ENCODE data around the gene GPR42. TPM values are rescaled to one million over a fixed set of nuclear protein-coding genes. Genes with fewer than 3 reads are reported as not detected.

GPR42 gene
- total RNA-seq, 1 experiment from 2014 or later, result not detected

DNA sequence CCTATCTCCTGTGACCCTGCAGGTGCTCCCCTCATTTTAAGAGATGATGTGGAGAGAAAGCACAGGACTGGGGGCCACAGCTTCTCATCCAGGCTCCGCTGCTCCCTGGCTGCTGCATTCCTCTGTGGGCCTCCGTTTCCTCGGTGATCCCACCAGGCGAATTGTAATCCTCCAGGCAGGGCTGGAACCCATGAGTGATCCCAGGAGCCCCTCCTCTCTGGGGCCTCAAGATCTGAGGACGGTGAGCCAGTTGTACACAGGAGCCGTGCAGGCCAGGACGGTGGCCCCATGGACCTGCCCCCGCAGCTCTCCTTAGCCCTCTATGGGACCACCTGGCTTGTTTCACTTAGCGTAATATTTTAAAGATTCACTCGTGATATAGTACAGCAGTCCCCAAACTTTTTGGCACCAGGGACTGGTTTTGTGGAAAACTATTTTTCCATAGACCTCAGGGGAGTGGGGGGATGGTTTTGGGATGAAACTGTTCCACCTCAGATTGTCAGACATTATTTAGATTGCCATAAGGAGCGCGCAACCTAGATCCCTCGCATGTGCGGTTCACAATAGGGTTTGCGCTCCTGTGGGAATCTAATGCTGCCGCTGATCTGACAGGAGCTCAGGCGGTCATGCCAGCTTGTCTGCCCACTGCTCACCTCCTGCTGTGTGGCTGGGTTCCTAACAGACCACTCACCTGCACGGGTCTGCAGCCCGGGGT is 7.0 kb upstream of the GPR42 start:
- Mint-ChIP-seq H3K27me3 (ENCODE audit: insufficient read depth, unreplicated experiment) (peaks cover 81% of the 10 kb centered on the region), H3K36me3 (ENCODE audit: insufficient read depth, unreplicated experiment) (no peaks in the 10 kb centered on the region), H3K4me3 (ENCODE audit: unreplicated experiment) (no peak overlapping the region), H3K9me3 (ENCODE audit: unreplicated experiment) (no peaks in the 10 kb centered on the region), H3K27ac (ENCODE audit: low read depth, unreplicated experiment) (no peak overlapping the region), H3K4me1 (ENCODE audit: insufficient read depth, unreplicated experiment) (no peaks in the 10 kb centered on the region)
- TF ChIP-seq, protein P1, sequence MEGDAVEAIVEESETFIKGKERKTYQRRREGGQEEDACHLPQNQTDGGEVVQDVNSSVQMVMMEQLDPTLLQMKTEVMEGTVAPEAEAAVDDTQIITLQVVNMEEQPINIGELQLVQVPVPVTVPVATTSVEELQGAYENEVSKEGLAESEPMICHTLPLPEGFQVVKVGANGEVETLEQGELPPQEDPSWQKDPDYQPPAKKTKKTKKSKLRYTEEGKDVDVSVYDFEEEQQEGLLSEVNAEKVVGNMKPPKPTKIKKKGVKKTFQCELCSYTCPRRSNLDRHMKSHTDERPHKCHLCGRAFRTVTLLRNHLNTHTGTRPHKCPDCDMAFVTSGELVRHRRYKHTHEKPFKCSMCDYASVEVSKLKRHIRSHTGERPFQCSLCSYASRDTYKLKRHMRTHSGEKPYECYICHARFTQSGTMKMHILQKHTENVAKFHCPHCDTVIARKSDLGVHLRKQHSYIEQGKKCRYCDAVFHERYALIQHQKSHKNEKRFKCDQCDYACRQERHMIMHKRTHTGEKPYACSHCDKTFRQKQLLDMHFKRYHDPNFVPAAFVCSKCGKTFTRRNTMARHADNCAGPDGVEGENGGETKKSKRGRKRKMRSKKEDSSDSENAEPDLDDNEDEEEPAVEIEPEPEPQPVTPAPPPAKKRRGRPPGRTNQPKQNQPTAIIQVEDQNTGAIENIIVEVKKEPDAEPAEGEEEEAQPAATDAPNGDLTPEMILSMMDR (IDR thresholded peaks at IDR 0.05; ENCODE audit: unreplicated experiment), result no peak
- intact Hi-C loops (cut with micrococcal nuclease), result no loop called here
- ChIA-PET CTCF (interaction anchor here (0.7 to 1.2 kb wide), 2 partner anchors 131 to 631 kb away, joined by 3 to 6 read pairs; no protein-coding TSS in a partner anchor), POLR2A (no interaction called here)
- no peak for DNase-seq (ENCODE audit: unreplicated experiment)
- no TSS peak for BruUV-seq (replicated peaks)

DNA sequence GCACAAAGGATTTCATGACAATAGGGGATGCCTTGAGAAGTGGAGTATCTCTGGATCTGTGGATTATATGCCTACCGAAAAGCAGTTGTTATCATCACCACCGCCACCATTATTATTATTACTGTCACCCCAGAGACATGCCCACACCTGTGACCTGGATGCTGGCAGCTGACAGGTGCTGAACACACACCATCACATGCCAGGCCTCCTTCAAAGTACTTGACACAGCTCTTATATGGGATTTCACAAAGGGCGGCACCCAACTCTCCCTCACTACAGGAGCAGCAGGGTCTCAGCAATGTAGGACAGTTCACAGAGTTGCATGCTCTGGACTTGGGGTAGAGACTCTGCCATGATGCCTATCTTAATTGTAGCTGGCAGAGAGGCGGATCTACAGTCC is 5.6 kb upstream of the GPR42 start:
- POLR2A ChIA-PET, result no interaction called here
- Mint-ChIP-seq H3K27me3 (ENCODE audit: insufficient read depth, unreplicated experiment) (peaks cover 96% of the 10 kb centered on the region), H3K9me3 (ENCODE audit: unreplicated experiment) (no peaks in the 10 kb centered on the region), H3K36me3 (ENCODE audit: insufficient read depth, unreplicated experiment) (no peaks in the 10 kb centered on the region), H3K27ac (ENCODE audit: low read depth, unreplicated experiment) (no peak overlapping the region), H3K4me1 (ENCODE audit: insufficient read depth, unreplicated experiment) (no peaks in the 10 kb centered on the region), H3K4me3 (ENCODE audit: unreplicated experiment) (no peak overlapping the region)
- BruUV-seq (replicated peaks), result no TSS peak
- intact Hi-C loops (cut with micrococcal nuclease), result no loop called here
- TF ChIP-seq, protein P1 (IDR thresholded peaks at IDR 0.05; ENCODE audit: unreplicated experiment), result no peak
- no peak for DNase-seq (ENCODE audit: unreplicated experiment)
- CTCF ChIA-PET, result interaction anchor here (0.6 to 2.1 kb wide), 3 partner anchors 12 to 130 kb away, joined by 4 to 12 read pairs (median 5); no protein-coding TSS in a partner anchor

DNA sequence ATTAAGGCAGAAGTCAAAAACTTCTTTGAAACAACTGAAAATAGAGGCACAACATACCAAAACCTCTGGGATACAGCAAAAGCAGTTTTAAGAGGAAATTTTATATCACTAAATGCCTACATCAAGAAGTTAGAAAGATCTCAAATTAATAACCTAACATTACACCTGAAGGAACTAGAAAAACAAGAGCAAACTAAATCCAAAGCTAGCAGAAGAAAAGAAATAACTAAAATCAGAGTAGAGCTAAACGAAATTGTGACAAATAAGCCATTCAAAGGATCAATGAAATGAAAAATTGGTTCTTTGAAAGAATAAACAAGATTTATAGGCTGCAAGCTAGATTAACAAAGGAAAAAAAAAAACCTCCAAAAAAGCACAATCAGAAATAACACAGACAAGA is 2.5 kb upstream of the GPR42 start:
- no TSS peak for BruUV-seq (replicated peaks)
- Mint-ChIP-seq H3K27me3 (ENCODE audit: insufficient read depth, unreplicated experiment) (peaks cover 74% of the 10 kb centered on the region), H3K9me3 (ENCODE audit: unreplicated experiment) (no peaks in the 10 kb centered on the region), H3K36me3 (ENCODE audit: insufficient read depth, unreplicated experiment) (no peaks in the 10 kb centered on the region), H3K4me3 (ENCODE audit: unreplicated experiment) (no peak overlapping the region), H3K27ac (ENCODE audit: low read depth, unreplicated experiment) (no peak overlapping the region), H3K4me1 (ENCODE audit: insufficient read depth, unreplicated experiment) (no peaks in the 10 kb centered on the region)
- no peak for DNase-seq (ENCODE audit: unreplicated experiment)
- TF ChIP-seq, protein P1 (IDR thresholded peaks at IDR 0.05; ENCODE audit: unreplicated experiment), result no peak
- intact Hi-C loops (cut with micrococcal nuclease), result no loop called here
- ChIA-PET CTCF (no interaction called here), POLR2A (no interaction called here)

DNA sequence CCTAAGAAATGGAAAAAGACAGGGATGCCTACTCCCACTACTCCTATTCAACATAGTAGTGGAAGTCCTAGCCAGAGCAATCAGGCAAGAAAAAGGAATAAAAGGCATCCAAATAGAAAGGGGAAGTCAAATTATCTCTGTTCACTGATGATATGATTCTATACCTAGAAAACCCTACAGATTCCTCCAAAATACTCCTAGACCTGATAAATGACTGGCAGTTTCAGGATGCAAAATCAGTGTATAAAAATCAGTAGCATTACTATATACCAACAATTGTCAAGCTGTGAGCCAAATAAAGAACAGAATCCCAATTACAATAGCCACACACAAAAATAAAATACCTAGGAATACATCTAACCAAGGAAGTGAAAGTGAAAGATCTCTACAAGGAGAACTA is 1.3 kb upstream of the GPR42 start:
- ChIA-PET POLR2A (no interaction called here), CTCF (no interaction called here)
- intact Hi-C loops (cut with micrococcal nuclease), result no loop called here
- Mint-ChIP-seq H3K36me3 (ENCODE audit: insufficient read depth, unreplicated experiment) (no peaks in the 10 kb centered on the region), H3K9me3 (ENCODE audit: unreplicated experiment) (no peaks in the 10 kb centered on the region), H3K4me1 (ENCODE audit: insufficient read depth, unreplicated experiment) (no peaks in the 10 kb centered on the region), H3K4me3 (ENCODE audit: unreplicated experiment) (no peak overlapping the region), H3K27me3 (ENCODE audit: insufficient read depth, unreplicated experiment) (peaks cover 74% of the 10 kb centered on the region), H3K27ac (ENCODE audit: low read depth, unreplicated experiment) (no peak overlapping the region)
- no TSS peak for BruUV-seq (replicated peaks)
- DNase-seq (ENCODE audit: unreplicated experiment), result no peak
- TF ChIP-seq, protein P1 (IDR thresholded peaks at IDR 0.05; ENCODE audit: unreplicated experiment), result no peak
